NK-92 (cell line): Measurements from ENCODE around the gene NANOS2.

Experiments
- DNase-seq: peaks from one replicate; lab custom pipeline; 2025; ENCODE audit not compliant: unreplicated experiment; lab: John Stamatoyannopoulos, UW

Gene NANOS2

DNA sequence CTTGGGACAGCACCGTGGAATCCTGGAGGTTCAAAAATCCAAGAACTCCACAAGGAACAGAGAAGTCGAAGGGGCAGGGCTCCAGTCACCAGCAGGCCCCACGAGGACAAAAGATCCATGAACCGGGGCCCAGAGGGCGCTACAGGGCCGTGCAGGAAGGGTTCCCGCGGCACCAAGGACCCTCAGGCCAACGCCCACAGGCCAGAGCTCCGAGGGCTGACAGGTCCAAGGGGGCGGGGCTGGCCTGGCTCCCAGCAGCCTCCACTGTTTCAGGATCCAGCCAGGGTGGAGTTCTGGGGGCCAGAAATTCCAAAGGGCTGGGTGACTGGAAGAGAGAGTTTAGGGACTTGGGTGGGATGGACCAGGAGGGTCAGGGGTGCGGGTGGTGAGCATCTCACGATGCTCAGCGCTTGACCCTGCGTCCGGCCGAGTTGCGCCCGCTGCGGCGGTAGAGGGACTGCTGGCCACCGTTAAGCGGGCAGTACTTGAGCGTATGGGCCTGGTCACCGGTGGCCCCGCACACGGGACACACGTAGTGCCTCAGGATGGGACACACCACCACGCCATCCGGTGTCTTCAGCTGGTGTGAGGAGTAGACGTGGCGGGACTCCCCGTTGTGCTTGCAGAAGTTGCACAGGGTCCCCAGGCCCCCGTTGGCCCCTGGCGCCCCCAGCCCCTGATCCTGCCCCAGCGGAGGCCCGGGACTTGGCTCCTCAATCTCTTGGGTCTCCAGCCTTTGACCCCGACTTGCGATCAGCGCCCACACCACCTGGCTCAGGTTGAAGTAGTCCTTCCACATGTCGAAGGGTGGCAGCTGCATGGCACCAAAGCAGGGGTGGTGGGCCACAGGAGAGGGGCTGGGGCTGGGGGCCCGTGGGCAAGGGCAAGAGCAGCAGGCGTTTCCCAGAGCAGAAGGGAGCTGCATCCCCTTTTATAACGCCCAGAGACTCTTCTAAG, at the start of gene NANOS2:
NANOS2 (minus strand) TSS at position 905 of the 957 bp plus-strand sequence; CDS start at position 820, 85 bp downstream.
- DNase-seq, result no peak

DNA sequence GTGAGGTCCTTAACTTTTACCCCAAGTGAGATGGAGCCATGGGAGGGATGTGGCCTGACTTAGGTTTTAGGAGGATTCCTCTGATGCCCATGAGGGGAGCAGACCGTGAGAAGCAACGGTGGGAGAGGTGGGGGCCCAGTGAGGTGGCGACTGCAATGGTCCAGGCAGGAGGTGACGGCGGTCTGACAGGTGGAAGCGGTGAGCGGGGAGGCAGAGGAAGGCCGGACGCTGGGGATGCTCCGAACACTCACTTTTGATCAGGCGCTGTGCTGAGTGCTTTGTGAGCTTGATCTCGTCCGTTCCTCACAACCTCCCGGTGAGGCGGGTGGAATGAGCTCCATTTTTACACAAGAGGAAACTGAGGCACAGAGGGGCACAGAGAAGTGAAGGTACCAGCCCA, 47.4 kb upstream of the NANOS2 start:
- no peak for DNase-seq

GRCh38 chr19:45960595-45961235, 46.1 kb upstream of the NANOS2 start:
- no peak for DNase-seq

DNA sequence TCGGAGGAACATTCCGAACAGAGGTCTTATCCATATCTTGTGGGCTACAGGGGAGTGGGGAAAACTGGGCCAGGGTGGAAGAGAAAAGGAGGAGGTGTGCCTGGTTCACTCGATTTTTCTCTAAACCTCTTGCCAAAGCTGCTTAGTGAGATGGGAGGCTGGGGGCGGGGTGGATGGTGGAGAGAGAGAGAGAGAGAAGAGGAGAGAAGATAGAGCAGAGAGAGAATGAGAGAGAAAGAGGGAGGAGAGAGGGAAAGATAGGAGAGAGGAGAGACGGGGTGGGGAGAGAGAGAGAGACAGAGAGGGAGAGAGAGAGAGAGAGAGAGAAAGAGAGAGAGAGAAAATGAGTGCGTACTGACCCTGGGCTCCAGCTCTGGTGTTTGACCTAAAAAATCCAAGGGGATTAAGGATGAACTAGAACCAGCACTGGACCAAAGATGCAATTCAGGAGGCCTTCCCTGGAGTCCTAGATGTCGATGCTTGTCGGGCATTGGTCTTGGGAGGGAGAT, 45.0 kb upstream of the NANOS2 start:
- no peak for DNase-seq

GRCh38 chr19:45958769-45959516, 44.4 kb upstream of the NANOS2 start:
- DNase-seq, result no peak

DNA sequence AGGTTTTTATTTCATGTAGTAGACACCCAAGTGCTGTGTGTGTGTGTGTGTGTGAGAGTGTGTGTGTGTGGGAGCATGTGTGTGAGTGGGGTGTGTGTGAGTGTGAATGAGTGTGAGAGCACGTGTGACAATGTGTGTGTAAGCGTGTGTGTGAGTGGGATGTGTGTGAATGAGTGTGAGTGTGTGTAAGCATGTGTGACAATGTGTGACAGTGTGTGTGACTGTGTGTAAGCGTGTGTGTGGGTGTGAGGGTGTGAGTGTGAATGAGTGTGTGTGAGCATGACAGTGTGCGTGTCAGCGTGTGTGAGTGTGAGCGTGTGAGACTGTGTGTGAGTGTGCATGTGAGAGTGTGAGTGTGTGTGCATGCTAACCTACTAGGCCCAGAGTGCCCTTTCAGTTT, 43.7 kb upstream of the NANOS2 start:
- no peak for DNase-seq

DNA sequence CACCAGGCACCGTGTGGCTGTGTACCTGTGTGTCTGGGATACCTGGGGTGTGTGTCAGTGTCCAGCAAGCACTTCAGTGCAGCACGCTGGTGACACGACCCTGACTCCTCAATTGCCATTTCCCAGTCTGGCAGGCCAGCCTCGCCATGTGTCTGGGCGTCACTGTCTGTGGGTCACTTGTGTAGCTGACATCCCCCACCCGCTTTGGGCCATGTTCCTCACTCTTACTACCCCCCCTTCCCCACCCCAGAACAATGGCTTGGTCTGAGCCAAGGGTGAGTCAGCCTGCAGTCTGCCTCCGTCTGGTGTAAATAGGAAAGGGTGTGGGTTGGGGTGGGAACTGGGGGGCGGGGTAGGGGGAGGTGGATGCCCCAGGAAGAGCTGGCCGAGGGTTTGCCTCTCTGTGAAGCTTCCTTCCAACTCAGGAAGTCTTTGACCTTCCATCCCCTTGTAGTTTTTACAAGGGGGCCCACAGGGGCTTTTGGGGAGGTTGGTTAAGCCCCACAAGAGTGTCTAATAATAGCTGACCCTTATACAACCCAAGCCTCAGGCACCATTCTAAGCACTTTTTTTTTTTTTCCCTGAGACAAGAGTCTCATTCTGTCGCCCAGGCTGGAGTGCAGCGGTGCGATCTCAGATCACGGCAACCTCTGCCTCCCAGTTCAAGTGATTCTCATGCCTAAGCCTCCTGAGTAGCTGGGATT, 41.5 kb upstream of the NANOS2 start:
- DNase-seq, result no peak

DNA sequence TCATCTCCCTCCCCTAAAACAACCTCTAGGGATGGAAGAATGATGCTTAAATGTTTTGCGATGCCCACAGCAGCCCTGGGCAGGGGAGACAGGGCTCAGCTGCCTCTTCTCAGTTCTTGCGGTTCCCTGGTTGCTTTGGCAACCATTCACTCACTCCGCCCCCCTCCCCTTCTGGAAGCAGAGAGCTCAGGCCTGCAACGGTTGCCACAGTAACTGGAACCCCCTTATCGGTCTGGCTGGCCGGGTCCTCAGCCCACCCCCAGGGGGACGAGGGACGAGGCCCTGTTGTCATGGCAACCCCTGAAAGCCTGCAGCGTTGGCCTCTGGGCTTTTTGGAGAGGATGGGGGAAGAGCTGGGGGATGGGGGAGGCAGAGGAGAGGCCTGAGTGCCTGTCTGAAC, 39.6 kb upstream of the NANOS2 start:
- DNase-seq, result no peak

- no peak for DNase-seq
These were observed 39.1 kb upstream of the NANOS2 start for GRCh38 chr19:45953676-45954075.

- DNase-seq, result no peak
These were observed 38.3 kb upstream of the NANOS2 start for GRCh38 chr19:45952686-45953505.

- DNase-seq, result no peak
These were observed 37.7 kb upstream of the NANOS2 start for GRCh38 chr19:45952341-45952685.

GRCh38 chr19:45947926-45948325, 33.3 kb upstream of the NANOS2 start:
- DNase-seq, result no peak

DNA sequence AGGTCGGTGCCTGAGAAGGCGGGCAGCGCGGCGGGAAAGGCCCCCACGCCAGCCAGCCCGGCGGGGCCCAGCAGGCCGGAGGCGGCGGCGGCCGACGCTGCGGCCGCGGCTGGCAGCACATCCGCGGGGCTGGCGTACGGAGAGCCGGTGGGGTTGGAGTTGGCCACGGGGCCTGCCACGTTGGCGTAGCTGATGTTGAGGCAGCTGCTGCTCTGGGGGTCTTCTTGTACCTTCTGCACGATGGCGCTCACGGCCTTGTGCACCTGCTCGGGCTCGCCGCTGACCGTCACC, 25.9 kb upstream of the NANOS2 start:
- no peak for DNase-seq

- DNase-seq, result no peak
These were observed 25.4 kb upstream of the NANOS2 start for GRCh38 chr19:45939792-45940514.

GRCh38 chr19:45938733-45939319, 24.2 kb upstream of the NANOS2 start:
- no peak for DNase-seq

GRCh38 chr19:45935267-45935666, 20.7 kb upstream of the NANOS2 start:
- DNase-seq, result no peak

- DNase-seq, result no peak
These were observed 20.1 kb upstream of the NANOS2 start for GRCh38 chr19:45934551-45935230.

- no peak for DNase-seq
These were observed 19.2 kb upstream of the NANOS2 start for GRCh38 chr19:45933759-45934158.

DNA sequence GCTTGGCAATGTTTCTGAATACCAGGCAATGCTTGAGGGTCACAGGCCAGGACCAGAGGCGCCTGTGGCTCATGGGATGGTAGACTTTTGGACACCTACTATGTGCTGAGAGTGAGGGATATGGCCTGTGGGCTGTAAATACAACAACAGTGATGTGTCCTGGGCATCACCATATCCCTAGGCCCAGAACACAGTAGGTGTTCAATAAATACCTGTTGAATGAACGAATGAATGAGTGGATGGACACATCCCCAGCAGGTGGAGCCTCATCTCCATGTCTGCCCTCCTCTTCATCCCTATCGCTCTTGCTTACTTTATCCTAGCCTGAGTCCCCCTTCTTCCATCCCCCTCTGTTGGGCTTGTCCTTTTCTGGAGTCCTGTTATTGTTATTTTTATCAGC, 16.5 kb upstream of the NANOS2 start:
- no peak for DNase-seq
